H1 (cell line): Measurements from ENCODE around the gene C11orf42. TPM values are rescaled to one million over a fixed set of nuclear protein-coding genes. Genes with fewer than 3 reads are reported as not detected.
A peak's percentile ranks its signal among the peaks of the same experiment; 100 is the strongest.

Experiments used
- ASH2L ChIP-seq: fragments of 200-600, 300-600 bp; sonication (generic); IDR thresholded peaks from one replicate; pipeline ENCODE4 v1.7.1; 2017; ENCODE audit warnings: low read length
- CBX8 ChIP-seq: fragments of 300-800, 300-1000 bp; sonication (generic); IDR thresholded peaks from 2 replicates; pipeline ENCODE4 v1.7.1; 2016; ENCODE audit warnings: low read depth, low read length, borderline replicate concordance
- CREB1 ChIP-seq: IDR thresholded peaks from 2 replicates; pipeline ENCODE4 v1.6.1; 2012; ENCODE audit warnings: inconsistent platforms
- EGR1 ChIP-seq: IDR thresholded peaks from 2 replicates; pipeline ENCODE4 v1.6.1; 2011; ENCODE audit warnings: low read depth, low read length, borderline replicate concordance
- EP300 ChIP-seq, 2 experiments: IDR thresholded peaks; 1 replicate in 1 of 2; 2 replicates in 1 of 2; pipeline ENCODE4 v1.6.1; 2011 to 2012; ENCODE audit warnings: low read depth in 2 of 2, low read length in 2 of 2, mild to moderate bottlenecking in 2 of 2, borderline replicate concordance in 1 of 2, inconsistent platforms in 1 of 2, moderate library complexity in 1 of 2
- NRF1 ChIP-seq: IDR thresholded peaks from 2 replicates; pipeline ENCODE4 v1.6.1; 2011; ENCODE audit warnings: mild to moderate bottlenecking, low read depth, low read length, improper control_type of control experiment
- PHF8 ChIP-seq: fragments of 200-600 bp; sonication (generic); conservative IDR thresholded peaks from 2 replicates; pipeline ENCODE4 v1.7.1; 2012; ENCODE audit warnings: low read depth, mild to moderate bottlenecking, inconsistent platforms, low read length, moderate library complexity
- POLR2AphosphoS5 ChIP-seq: IDR thresholded peaks from 2 replicates; pipeline ENCODE4 v1.6.1; 2011; ENCODE audit warnings: low read depth, low read length
- RAD21 ChIP-seq, 2 experiments: IDR thresholded peaks in 1 of 2; conservative IDR thresholded peaks in 1 of 2; 2 replicates each; pipeline ENCODE4 v1.6.1; 2011; ENCODE audit warnings: low read depth in 2 of 2, low read length in 2 of 2, improper control_type of control experiment in 1 of 2, inconsistent platforms in 1 of 2, mild to moderate bottlenecking in 1 of 2, moderate library complexity in 1 of 2
- SIN3A ChIP-seq, 2 experiments: IDR thresholded peaks in 1 of 2; conservative IDR thresholded peaks in 1 of 2; 2 replicates each; pipeline ENCODE4 v1.6.1; 2011 to 2012; ENCODE audit warnings: low read length in 2 of 2, improper control_type of control experiment in 1 of 2, low read depth in 1 of 2, mild to moderate bottlenecking in 1 of 2
- SRF ChIP-seq: IDR thresholded peaks from 2 replicates; pipeline ENCODE4 v1.6.1; 2011; ENCODE audit warnings: mild to moderate bottlenecking, low read depth, low read length, moderate library complexity
- SUZ12 ChIP-seq: fragments of 200-600 bp; sonication (generic); IDR thresholded peaks from 2 replicates; pipeline ENCODE4 v1.6.1; 2012; ENCODE audit warnings: mild to moderate bottlenecking, inconsistent platforms, low read length, moderate library complexity, mixed read lengths
- TAF1 ChIP-seq: IDR thresholded peaks from 2 replicates; pipeline ENCODE4 v1.6.1; 2011; ENCODE audit warnings: mild to moderate bottlenecking, low read depth, low read length
- TAF7 ChIP-seq: optimal IDR thresholded peaks from 2 replicates; pipeline ENCODE3; 2011; ENCODE audit warnings: low read depth, mild to moderate bottlenecking, inconsistent platforms, low read length, moderate library complexity, borderline replicate concordance
- TBP ChIP-seq: IDR thresholded peaks from 2 replicates; pipeline ENCODE4 v1.6.1; 2011; ENCODE audit warnings: low read depth, low read length, improper control_type of control experiment
- YY1 ChIP-seq: IDR thresholded peaks from 2 replicates; pipeline ENCODE4 v1.6.1; 2011; ENCODE audit warnings: low read depth, mild to moderate bottlenecking, low read length
- polyA plus RNA-seq, 7 experiments: library from polyadenylated mRNA; depleted of rRNA in 3 of 7; stranded (reverse) in 5 of 7; unstranded in 2 of 7; fragments of >200 nt in 5 of 7; fragments of 200-250 nt in 2 of 7; gene quantifications; 1 replicate in 5 of 7; 2 replicates in 1 of 7; 4 replicates in 1 of 7; pipeline versions ENCODE4 v1.2.1 to v1.2.3, GENCODE V29; 2011 to 2013; ENCODE audit warnings: missing spikeins in 2 of 7, mixed read lengths in 2 of 7
- total RNA-seq: library from RNA; stranded (reverse); fragmentation: NEBNext Ultra II Directional; extraction: Animal tissue kit (Norgen Biotek cat#: 25700); gene quantifications from 2 replicates; pipeline ENCODE4 v1.2.1, GENCODE V29; 2021
- TF ChIP-seq, protein P1 (sequence below): IDR thresholded peaks from 2 replicates; pipeline ENCODE4 v1.6.1; 2012; ENCODE audit warnings: inconsistent platforms
- TF ChIP-seq, protein P2 (sequence below): IDR thresholded peaks from 2 replicates; pipeline ENCODE4 v1.6.1; 2012; ENCODE audit warnings: inconsistent platforms

C11orf42 gene
- total and polyA plus RNA-seq, 2 of the 8 experiments (the other 6 are each of a cell fraction or from before 2014, with no cell fraction given) = not detected

DNA sequence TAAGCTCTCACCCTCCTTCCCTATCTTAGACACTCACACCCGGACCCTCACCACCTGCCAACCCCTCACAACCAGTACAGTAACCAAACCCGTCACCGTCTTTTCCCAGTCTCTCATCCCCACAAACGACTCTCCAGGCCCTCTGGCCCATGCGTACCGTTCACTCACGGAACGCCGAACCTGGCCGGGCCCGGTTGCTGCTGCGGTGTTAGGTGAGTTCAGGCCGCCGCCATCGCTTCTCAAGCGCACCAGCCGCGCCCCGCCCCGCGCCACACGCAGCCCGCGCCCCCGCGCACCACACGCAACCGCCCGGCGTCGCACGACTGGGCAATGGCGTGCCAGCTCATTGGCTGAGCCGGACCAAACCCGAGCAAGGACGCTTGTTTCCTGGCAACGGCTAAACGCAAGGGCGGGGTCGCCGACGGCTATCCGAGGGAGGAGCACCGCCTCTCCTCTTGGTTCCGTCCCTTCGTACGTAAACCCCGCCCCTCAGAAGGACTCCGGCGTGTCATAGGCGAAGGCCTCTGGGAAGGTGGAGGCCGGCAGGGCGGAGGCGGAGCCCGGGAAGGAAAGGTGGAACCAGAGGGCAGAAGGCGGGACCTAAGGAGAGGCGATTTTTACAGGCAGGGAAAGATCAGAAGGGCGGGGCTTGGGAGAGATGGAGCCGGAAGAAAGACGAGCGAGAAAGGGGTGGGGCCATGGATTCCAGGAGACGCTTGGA is 29.2 kb downstream of the C11orf42 start, which contains the start of gene FHIP1B (continued):
- TF ChIP-seq NRF1 (no peak), CBX8 (no peak), ASH2L (peak; percentile 76), YY1 (peak; percentile 78), TBP (0 out of 2 replicates have a peak, but pooled peaks have one; percentile 51), EP300 (IDR thresholded peaks at IDR 0.05; ENCODE audit: borderline replicate concordance in 1 of 2, low read depth in 2 of 2, low read length in 2 of 2) (no peak), SIN3A (conservative IDR thresholded peaks at IDR 0.05 in 1 of 2, IDR thresholded peaks at IDR 0.05 in 1 of 2; ENCODE audit: low read depth in 1 of 2, low read length in 2 of 2) (peak; percentile 46 to 92; a peak in 1 of 4 replicates), TAF1 (peak; percentile 69; the same call in 1 of the 2 replicates), EGR1 (peak; percentile 93), SUZ12 (no peak), RAD21 (IDR thresholded peaks at IDR 0.05 in 1 of 2, conservative IDR thresholded peaks at IDR 0.05 in 1 of 2; ENCODE audit: low read depth in 2 of 2, low read length in 2 of 2) (no peak), POLR2AphosphoS5 (no peak; the same call in 1 of the 2 replicates), TAF7 (peak; percentile 12), CREB1 (peak; percentile 78; the same call in 1 of the 2 replicates), PHF8 (peak; percentile 66), SRF (no peak)
- TF ChIP-seq, protein P1, sequence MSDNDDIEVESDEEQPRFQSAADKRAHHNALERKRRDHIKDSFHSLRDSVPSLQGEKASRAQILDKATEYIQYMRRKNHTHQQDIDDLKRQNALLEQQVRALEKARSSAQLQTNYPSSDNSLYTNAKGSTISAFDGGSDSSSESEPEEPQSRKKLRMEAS = peak; percentile 85
- TF ChIP-seq, protein P2, sequence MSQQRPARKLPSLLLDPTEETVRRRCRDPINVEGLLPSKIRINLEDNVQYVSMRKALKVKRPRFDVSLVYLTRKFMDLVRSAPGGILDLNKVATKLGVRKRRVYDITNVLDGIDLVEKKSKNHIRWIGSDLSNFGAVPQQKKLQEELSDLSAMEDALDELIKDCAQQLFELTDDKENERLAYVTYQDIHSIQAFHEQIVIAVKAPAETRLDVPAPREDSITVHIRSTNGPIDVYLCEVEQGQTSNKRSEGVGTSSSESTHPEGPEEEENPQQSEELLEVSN = peak; percentile 40
